ENCODE data around the gene PDPK1.
"Not testable (repeated sequence)": the region's sequence is repeated elsewhere in the genome, so short reads cannot be mapped to it uniquely, and the experiment has no call there.

- TF ChIP-seq, protein P1, sequence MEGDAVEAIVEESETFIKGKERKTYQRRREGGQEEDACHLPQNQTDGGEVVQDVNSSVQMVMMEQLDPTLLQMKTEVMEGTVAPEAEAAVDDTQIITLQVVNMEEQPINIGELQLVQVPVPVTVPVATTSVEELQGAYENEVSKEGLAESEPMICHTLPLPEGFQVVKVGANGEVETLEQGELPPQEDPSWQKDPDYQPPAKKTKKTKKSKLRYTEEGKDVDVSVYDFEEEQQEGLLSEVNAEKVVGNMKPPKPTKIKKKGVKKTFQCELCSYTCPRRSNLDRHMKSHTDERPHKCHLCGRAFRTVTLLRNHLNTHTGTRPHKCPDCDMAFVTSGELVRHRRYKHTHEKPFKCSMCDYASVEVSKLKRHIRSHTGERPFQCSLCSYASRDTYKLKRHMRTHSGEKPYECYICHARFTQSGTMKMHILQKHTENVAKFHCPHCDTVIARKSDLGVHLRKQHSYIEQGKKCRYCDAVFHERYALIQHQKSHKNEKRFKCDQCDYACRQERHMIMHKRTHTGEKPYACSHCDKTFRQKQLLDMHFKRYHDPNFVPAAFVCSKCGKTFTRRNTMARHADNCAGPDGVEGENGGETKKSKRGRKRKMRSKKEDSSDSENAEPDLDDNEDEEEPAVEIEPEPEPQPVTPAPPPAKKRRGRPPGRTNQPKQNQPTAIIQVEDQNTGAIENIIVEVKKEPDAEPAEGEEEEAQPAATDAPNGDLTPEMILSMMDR (conservative IDR thresholded peaks at IDR 0.05; ENCODE audit: low read length) = not testable (repeated sequence)
- not testable (repeated sequence) for TF ChIP-seq EZH2phosphoT487 (IDR thresholded peaks at IDR 0.05; ENCODE audit: borderline replicate concordance, low read depth, low read length)
Measured at GRCh38 chr16:2572704-2573103, 34.9 kb downstream of the PDPK1 start.

Measured in OCI-LY7 (cell line).